Stomach (tissue), 9 donors: ENCODE measurements around the gene TRAF1. TPM values are rescaled to one million over a fixed set of nuclear protein-coding genes. Genes with fewer than 3 reads are reported as not detected.

Experiments
- DNase-seq, 2 donors: peaks; one replicate each; pipeline versions ENCODE4 v3.0.0 to v3.0.0-alpha.2; 2013 to 2019
- H3K27ac ChIP-seq, 5 donors: fragments of 200-600 bp in 4 of 5; sonication (generic) in 4 of 5; one replicate each; pipeline ENCODE4 v1.5.1; 2013 to 2019; ENCODE audit warnings: mild to moderate bottlenecking in 1 of 5, moderate library complexity in 1 of 5
- H3K27me3 ChIP-seq, 3 donors: fragments of 200-600 bp; sonication (generic); one replicate each; pipeline ENCODE4 v1.5.1; 2017 to 2019; ENCODE audit warnings: mixed run types in 1 of 3
- H3K36me3 ChIP-seq, 4 donors: fragments of 200-600 bp; sonication (generic); 1 replicate in 3 of 4; 2 replicates in 1 of 4; pipeline ENCODE4 v1.5.1; 2016 to 2019
- H3K4me1 ChIP-seq, 4 donors: fragments of 200-600 bp; sonication (generic); one replicate each; pipeline ENCODE4 v1.5.1; 2016 to 2019
- H3K4me3 ChIP-seq, 4 donors: fragments of 200-600 bp; sonication (generic) in 3 of 4; one replicate each; pipeline ENCODE4 v1.5.1; 2016 to 2019; ENCODE audit warnings: mild to moderate bottlenecking in 1 of 4
- H3K9me3 ChIP-seq, 4 donors: fragments of 200-600 bp; sonication (generic); one replicate each; pipeline ENCODE4 v1.5.1; 2016 to 2019
- CTCF ChIP-seq, 7 experiments: fragments of 450-650 bp in 4 of 7; fragments of 200-600 bp in 3 of 7; sonication (generic) in 3 of 7; IDR thresholded peaks; one replicate each; pipeline ENCODE4 v1.5.1; 2016 to 2019; ENCODE audit warnings: antibody characterized with exemption in 7 of 7, control low read depth in 2 of 7, mild to moderate bottlenecking in 1 of 7
- EP300 ChIP-seq: sonication (generic); formaldehyde crosslinking; IDR thresholded peaks from one replicate; pipeline ENCODE4 v1.6.1; 2017; ENCODE audit warnings: antibody characterized with exemption
- POLR2A ChIP-seq, 4 donors: fragments of 450-650 bp; IDR thresholded peaks; one replicate each; pipeline ENCODE4 v1.6.1; 2016; ENCODE audit warnings: antibody characterized with exemption in 4 of 4, control low read depth in 2 of 4, mild to moderate bottlenecking in 1 of 4, moderate library complexity in 1 of 4
- POLR2AphosphoS5 ChIP-seq, 3 donors: sonication (generic); formaldehyde crosslinking; IDR thresholded peaks; one replicate each; pipeline ENCODE4 v1.6.1; 2016; ENCODE audit warnings: antibody characterized with exemption in 3 of 3
- WGBS, 5 donors: extraction: QIAGEN DNeasy Blood & Tissue Kit in 3 of 5; methylation state at CpG; one replicate each; pipeline versions ENCODE4 v1.1.5 to v1.1.7; 2013 to 2018; 5-methylcytosine and 5-hydroxymethylcytosine counted together
- intact Hi-C: fragments of 100-400 bp; cut with DNase I; formaldehyde crosslinking; loops from one replicate; pipeline ENCODE4 v1.15.1; 2023; ENCODE audit warnings: low total_unique reads
- polyA plus RNA-seq, 3 donors: library from polyadenylated mRNA; stranded (reverse); fragments of 200-250 nt; gene quantifications; one replicate each; pipeline ENCODE4 v1.2.3, GENCODE V29; 2013
- total RNA-seq, 5 donors: library from RNA; depleted of rRNA; stranded (reverse); fragments of >200 nt; gene quantifications; one replicate each; pipeline versions ENCODE4 v1.1.0 to v1.2.3, GENCODE V29; 2014 to 2016
- donor health status: healthy with polysubstance abuse.
- donor health status: Bipolar disorder and iron deficiency.
- donor health status: healthy.

Gene TRAF1
- total and polyA plus RNA-seq, 8 donors = 0.58 to 10.3 (median 3.2) TPM

- peak in 1 of 3 donors; percentile 70 for TF ChIP-seq POLR2AphosphoS5 (IDR thresholded peaks at IDR 0.05)
- TF ChIP-seq CTCF (IDR thresholded peaks at IDR 0.05) = peak in 1 of 7 experiments; percentile 11
- no peak for TF ChIP-seq EP300
- no peak for TF ChIP-seq POLR2A (IDR thresholded peaks at IDR 0.05)
- Histone ChIP-seq H3K27ac (peak overlapping the region; percentile 90 to 98 (median 97)), H3K4me3 (peak overlapping the region; percentile 73 to 93 (median 80)), H3K4me1 (peaks cover 4 to 36% (median 26%) of the 10 kb centered on the region in 4 donors), H3K9me3 (no peaks in the 10 kb centered on the region), H3K36me3 (peaks cover 3 to 34% (median 20%) of the 10 kb centered on the region in 4 donors), H3K27me3 (no peaks in the 10 kb centered on the region)
- WGBS, 5 donors = 1 to 6% (median 2%) methylated on average over 36 to 65 of the region's 65 CpGs
- intact Hi-C loops = loop anchor here (10.0 kb wide), 1 partner anchor 49 kb away; the partner anchor contains the start of gene TRAF1
- peak; percentile 79 to 92 for DNase-seq
These were observed 50.4 kb downstream of the TRAF1 start for GRCh38 chr9:120875954-120876841.

DNA sequence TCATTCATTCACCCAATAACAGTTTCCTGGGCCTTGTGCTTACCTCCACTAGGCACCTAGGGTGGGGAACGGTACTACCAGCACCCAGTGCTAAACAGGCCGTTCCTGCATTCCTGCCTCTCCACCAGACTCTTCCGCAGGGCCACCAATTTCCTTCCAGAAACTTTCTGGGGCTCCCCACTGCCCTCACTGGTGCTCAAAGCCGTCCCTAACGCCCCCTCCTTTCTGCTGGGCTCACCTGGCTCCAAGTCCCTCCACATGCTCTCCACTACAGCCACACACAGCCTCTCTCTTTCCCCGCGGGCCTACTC is 51.0 kb downstream of the TRAF1 start:
- peak overlapping the region; percentile 73 to 93 (median 80) for H3K4me3 ChIP-seq

GRCh38 chr9:120875195-120875565 is 51.4 kb downstream of the TRAF1 start:
- H3K4me3 ChIP-seq = no peak overlapping the region
- no peak for DNase-seq
- TF ChIP-seq CTCF (IDR thresholded peaks at IDR 0.05) (no peak), POLR2AphosphoS5 (IDR thresholded peaks at IDR 0.05) (no peak), EP300 (no peak), POLR2A (IDR thresholded peaks at IDR 0.05) (no peak)
- H3K27me3 ChIP-seq = no peaks in the 10 kb centered on the region
- intact Hi-C loops = loop anchor here (10.0 kb wide), 1 partner anchor 50 kb away; the partner anchor contains the start of gene TRAF1
- peaks cover 4 to 36% (median 26%) of the 10 kb centered on the region in 4 donors for H3K4me1 ChIP-seq
- H3K9me3 ChIP-seq = no peaks in the 10 kb centered on the region
- peak overlapping the region in 4 of 5 donors; percentile 95 to 98 (median 98) for H3K27ac ChIP-seq
- peaks cover 3 to 34% (median 20%) of the 10 kb centered on the region in 4 donors for H3K36me3 ChIP-seq
- 70 to 87% (median 78%) methylated on average over 4 of the region's 4 CpGs for WGBS, 5 donors

More for the DNA sequence above, 51.0 kb downstream of the TRAF1 start:
- Histone ChIP-seq H3K9me3 (no peaks in the 10 kb centered on the region), H3K27me3 (no peaks in the 10 kb centered on the region), H3K36me3 (peaks cover 3 to 34% (median 20%) of the 10 kb centered on the region in 4 donors), H3K27ac (peak overlapping the region; percentile 90 to 98 (median 97)), H3K4me1 (peaks cover 4 to 36% (median 26%) of the 10 kb centered on the region in 4 donors)
- TF ChIP-seq CTCF (IDR thresholded peaks at IDR 0.05) (no peak), EP300 (no peak), POLR2AphosphoS5 (IDR thresholded peaks at IDR 0.05) (no peak), POLR2A (IDR thresholded peaks at IDR 0.05) (no peak)
- intact Hi-C loops = loop anchor here (10.0 kb wide), 1 partner anchor 49 kb away; the partner anchor contains the start of gene TRAF1
- 47 to 65% (median 55%) methylated on average over 7 of the region's 7 CpGs for WGBS, 5 donors
- no peak for DNase-seq
